Astrocyte (in vitro differentiated cells and primary cell): ENCODE data around the gene SRGAP1. TPM values are rescaled to one million over a fixed set of nuclear protein-coding genes. Genes with fewer than 3 reads are reported as not detected.

Experiments
- DNase-seq: peaks from one replicate; pipeline ENCODE4 v3.0.0-alpha.2; 2010; ENCODE audit warnings: low read depth
- FAIRE-seq: peaks from 2 replicates; lab custom pipeline; 2011; peaks lifted over from hg19 to GRCh38; lab: Jason Lieb, UNC
- H2AFZ ChIP-seq: 2 replicates; pipeline ENCODE4 v1.6.0; 2012; ENCODE audit warnings: low read depth, low read length, inconsistent platforms
- H3K27ac ChIP-seq: 2 replicates; pipeline ENCODE4 v1.5.1; 2011; ENCODE audit warnings: low read depth, low read length, inconsistent platforms
- H3K27me3 ChIP-seq: 2 replicates; pipeline ENCODE4 v1.6.0; 2011; ENCODE audit warnings: low read length, inconsistent platforms; ENCODE audit not compliant: insufficient read depth
- H3K36me3 ChIP-seq: 2 replicates; pipeline ENCODE4 v1.5.1; 2011; ENCODE audit warnings: low read length, inconsistent platforms; ENCODE audit not compliant: insufficient read depth
- H3K4me1 ChIP-seq: 2 replicates; pipeline ENCODE4 v1.5.1; 2011; ENCODE audit warnings: low read length, inconsistent platforms; ENCODE audit not compliant: insufficient read depth
- H3K4me2 ChIP-seq: 2 replicates; pipeline ENCODE4 v1.6.0; 2012; ENCODE audit warnings: low read length, inconsistent platforms
- H3K4me3 ChIP-seq: 2 replicates; pipeline ENCODE4 v1.5.1; 2011; ENCODE audit warnings: low read depth, mild to moderate bottlenecking, low read length, inconsistent platforms; ENCODE audit not compliant: insufficient read depth
- H3K79me2 ChIP-seq: 2 replicates; pipeline ENCODE4 v1.6.0; 2012; ENCODE audit warnings: mild to moderate bottlenecking, low read length, inconsistent platforms; ENCODE audit not compliant: insufficient read depth
- H3K9ac ChIP-seq: 2 replicates; pipeline ENCODE4 v1.6.0; 2012; ENCODE audit warnings: mild to moderate bottlenecking, low read length, inconsistent platforms
- H3K9me3 ChIP-seq: 2 replicates; pipeline ENCODE4 v1.5.1; 2012; ENCODE audit warnings: low read depth, mild to moderate bottlenecking, low read length, inconsistent platforms; ENCODE audit not compliant: insufficient read depth
- H4K20me1 ChIP-seq: 2 replicates; pipeline ENCODE4 v1.6.0; 2012; ENCODE audit warnings: low read length, inconsistent platforms; ENCODE audit not compliant: insufficient read depth
- H3K27ac Mint-ChIP-seq: one replicate; pipeline ENCODE4 v1.8.0; 2021; ENCODE audit warnings: mild to moderate bottlenecking, mixed read lengths; ENCODE audit not compliant: unreplicated experiment
- H3K27me3 Mint-ChIP-seq: one replicate; pipeline ENCODE4 v1.8.0; 2021; ENCODE audit warnings: low read depth, mixed read lengths; ENCODE audit not compliant: unreplicated experiment
- H3K36me3 Mint-ChIP-seq: one replicate; pipeline ENCODE4 v1.8.0; 2021; ENCODE audit warnings: low read depth, mixed read lengths; ENCODE audit not compliant: unreplicated experiment
- H3K4me1 Mint-ChIP-seq: one replicate; pipeline ENCODE4 v1.8.0; 2021; ENCODE audit warnings: low read depth, mixed read lengths; ENCODE audit not compliant: unreplicated experiment
- H3K4me3 Mint-ChIP-seq: one replicate; pipeline ENCODE4 v1.8.0; 2021; ENCODE audit warnings: mild to moderate bottlenecking, moderate library complexity, mixed read lengths; ENCODE audit not compliant: unreplicated experiment
- H3K9me3 Mint-ChIP-seq: one replicate; pipeline ENCODE4 v1.8.0; 2021; ENCODE audit warnings: mild to moderate bottlenecking, mixed read lengths; ENCODE audit not compliant: unreplicated experiment
- CTCF ChIP-seq: IDR thresholded peaks from 2 replicates; pipeline ENCODE4 v1.5.1; 2011; ENCODE audit warnings: low read depth, mild to moderate bottlenecking, inconsistent platforms, low read length, moderate library complexity; ENCODE audit not compliant: insufficient read depth
- EZH2 ChIP-seq: IDR thresholded peaks from 2 replicates; pipeline ENCODE4 v1.6.1; 2012; ENCODE audit warnings: mild to moderate bottlenecking, low read length, inconsistent platforms; ENCODE audit not compliant: insufficient read depth
- total RNA-seq: library from RNA; stranded (reverse); gene quantifications from 2 replicates; pipeline ENCODE4 v1.2.1, GENCODE V29; 2021

Gene SRGAP1
- total RNA-seq, 1 donor from 2014 or later: 15.2 TPM

DNA sequence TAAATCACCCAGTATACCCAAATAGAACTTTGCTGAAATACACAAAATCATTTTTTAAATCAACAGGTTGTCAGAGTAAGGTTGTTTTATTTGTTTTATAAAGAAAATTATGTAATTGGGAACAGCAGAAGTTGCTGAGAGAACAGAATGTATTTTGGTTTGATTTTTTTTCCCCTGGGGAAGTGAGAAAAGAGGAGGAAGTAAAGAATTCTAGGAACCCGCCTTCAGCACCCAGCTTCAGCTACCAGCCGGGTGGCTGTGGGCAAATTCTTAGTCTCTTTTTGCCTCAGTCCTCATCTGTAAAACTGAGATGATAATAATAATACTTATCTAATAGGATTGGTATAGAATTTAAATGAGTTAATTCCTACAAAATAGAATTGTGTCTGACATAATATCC, 119.4 kb downstream of the SRGAP1 start:
- H3K4me2 ChIP-seq: no peak overlapping the region
- H3K4me3 ChIP-seq: no peak overlapping the region
- H4K20me1 ChIP-seq: peaks cover 19% of the 10 kb centered on the region
- no peak overlapping the region for H3K4me3 Mint-ChIP-seq
- peaks cover 42% of the 10 kb centered on the region for H3K79me2 ChIP-seq
- FAIRE-seq (no peak), DNase-seq (no peak)
- H3K36me3 Mint-ChIP-seq: no peaks in the 10 kb centered on the region
- H3K9me3 ChIP-seq: no peaks in the 10 kb centered on the region
- no peak overlapping the region for H3K27ac Mint-ChIP-seq
- no peak overlapping the region for H3K9ac ChIP-seq
- no peaks in the 10 kb centered on the region for H3K36me3 ChIP-seq
- no peak for TF ChIP-seq CTCF
- TF ChIP-seq EZH2: no peak
- no peaks in the 10 kb centered on the region for H3K9me3 Mint-ChIP-seq
- H3K27me3 ChIP-seq: no peaks in the 10 kb centered on the region
- H3K27me3 Mint-ChIP-seq: no peaks in the 10 kb centered on the region
- peaks cover 14% of the 10 kb centered on the region for H3K4me1 Mint-ChIP-seq
- H3K27ac ChIP-seq: no peak overlapping the region
- H2AFZ ChIP-seq: no peak overlapping the region
- peaks cover 9% of the 10 kb centered on the region for H3K4me1 ChIP-seq

DNA sequence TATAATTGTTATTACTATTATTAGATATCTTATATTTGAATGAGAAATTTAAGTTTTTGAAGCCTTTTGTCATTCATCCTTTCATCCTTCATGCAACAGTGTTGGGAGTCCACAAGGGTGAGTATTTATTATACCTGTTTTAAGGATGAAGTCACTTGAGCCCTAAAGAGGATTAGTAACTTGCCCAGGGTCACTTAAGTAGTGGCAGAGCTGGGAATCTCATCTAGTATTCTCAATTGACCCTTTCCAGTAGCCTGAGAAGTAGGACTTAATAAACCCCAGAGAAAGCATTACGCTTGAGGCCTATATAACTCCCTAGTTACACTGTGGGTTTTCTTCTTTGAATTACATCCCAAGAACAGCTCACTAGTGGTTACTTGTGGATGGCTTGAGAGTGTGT, 119.8 kb downstream of the SRGAP1 start:
- H3K36me3 Mint-ChIP-seq: no peaks in the 10 kb centered on the region
- no peak overlapping the region for H3K27ac ChIP-seq

More for the DNA sequence above, 119.8 kb downstream of the SRGAP1 start:
- Mint-ChIP-seq H3K27ac (no peak overlapping the region), H3K4me1 (peaks cover 14% of the 10 kb centered on the region), H3K9me3 (no peaks in the 10 kb centered on the region), H3K4me3 (no peak overlapping the region), H3K27me3 (no peaks in the 10 kb centered on the region)
- DNase-seq (no peak), FAIRE-seq (no peak)
- Histone ChIP-seq H3K4me3 (no peak overlapping the region), H3K27me3 (no peaks in the 10 kb centered on the region), H3K9ac (no peak overlapping the region), H4K20me1 (peaks cover 19% of the 10 kb centered on the region), H3K79me2 (peaks cover 41% of the 10 kb centered on the region), H3K4me2 (no peak overlapping the region), H3K36me3 (no peaks in the 10 kb centered on the region), H2AFZ (no peak overlapping the region), H3K9me3 (no peaks in the 10 kb centered on the region), H3K4me1 (peaks cover 9% of the 10 kb centered on the region)
- TF ChIP-seq EZH2 (no peak), CTCF (no peak)
